Peyer's patch (tissue), 4 donors: ENCODE measurements around the gene CHTF18. TPM values are rescaled to one million over a fixed set of nuclear protein-coding genes. Genes with fewer than 3 reads are reported as not detected.
"Not testable (repeated sequence)": the region's sequence is repeated elsewhere in the genome, so short reads cannot be mapped to it uniquely, and the experiment has no call there.

ENCODE experiments used
- DNase-seq, 3 donors: peaks; one replicate each; pipeline ENCODE4 v3.0.0-alpha.2; 2017 to 2019
- H3K27ac ChIP-seq, 4 donors: fragments of 200-600 bp; sonication (generic); one replicate each; pipeline ENCODE4 v1.5.1; 2016 to 2019
- H3K27me3 ChIP-seq, 2 donors: fragments of 200-600 bp; sonication (generic); one replicate each; pipeline ENCODE4 v1.5.1; 2019
- H3K36me3 ChIP-seq, 3 donors: fragments of 200-600 bp; sonication (generic); one replicate each; pipeline ENCODE4 v1.5.1; 2016 to 2019
- H3K4me1 ChIP-seq, 4 donors: fragments of 200-600 bp; sonication (generic); one replicate each; pipeline ENCODE4 v1.5.1; 2016 to 2019
- H3K4me3 ChIP-seq, 4 donors: fragments of 200-600 bp; sonication (generic); 1 replicate in 3 of 4; 2 replicates in 1 of 4; pipeline ENCODE4 v1.5.1; 2016 to 2019; ENCODE audit warnings: mild to moderate bottlenecking in 1 of 4
- H3K9me3 ChIP-seq, 4 donors: fragments of 200-600 bp; sonication (generic); one replicate each; pipeline ENCODE4 v1.5.1; 2016 to 2019; ENCODE audit warnings: mild to moderate bottlenecking in 1 of 4
- CTCF ChIP-seq, 6 experiments: fragments of 450-650 bp in 4 of 6; fragments of 200-600 bp in 2 of 6; sonication (generic) in 1 of 6; IDR thresholded peaks; one replicate each; pipeline ENCODE4 v1.5.1; 2017 to 2019; ENCODE audit warnings: antibody characterized with exemption in 6 of 6, mild to moderate bottlenecking in 3 of 6, moderate library complexity in 1 of 6
- POLR2A ChIP-seq, 2 donors: fragments of 450-650 bp; IDR thresholded peaks; one replicate each; pipeline ENCODE4 v1.5.1; 2017; ENCODE audit warnings: antibody characterized with exemption in 2 of 2, mild to moderate bottlenecking in 2 of 2, moderate library complexity in 2 of 2
- total RNA-seq, 4 donors: library from RNA; depleted of rRNA; stranded (reverse); fragments of >200 nt; gene quantifications; one replicate each; pipeline ENCODE4 v1.1.0, GENCODE V29; 2016

Gene CHTF18
- total RNA-seq, 4 donors from 2014 or later: 12.1 to 91.6 (median 19.0) TPM

- H3K4me3 ChIP-seq: no peak overlapping the region
- no peak for DNase-seq
- peaks cover 0 to 17% (median 0%) of the 10 kb centered on the region in 4 donors for H3K4me1 ChIP-seq
- no peak overlapping the region for H3K27ac ChIP-seq
- TF ChIP-seq CTCF (IDR thresholded peaks at IDR 0.05): no peak
- no peak for TF ChIP-seq POLR2A (IDR thresholded peaks at IDR 0.05)
- no peaks in the 10 kb centered on the region for H3K36me3 ChIP-seq
- H3K9me3 ChIP-seq: peaks cover 0 to 12% (median 0%) of the 10 kb centered on the region in 4 donors
- H3K27me3 ChIP-seq: no peaks in the 10 kb centered on the region
Measured at GRCh38 chr16:831571-832413, 43.4 kb downstream of the CHTF18 start.

DNA sequence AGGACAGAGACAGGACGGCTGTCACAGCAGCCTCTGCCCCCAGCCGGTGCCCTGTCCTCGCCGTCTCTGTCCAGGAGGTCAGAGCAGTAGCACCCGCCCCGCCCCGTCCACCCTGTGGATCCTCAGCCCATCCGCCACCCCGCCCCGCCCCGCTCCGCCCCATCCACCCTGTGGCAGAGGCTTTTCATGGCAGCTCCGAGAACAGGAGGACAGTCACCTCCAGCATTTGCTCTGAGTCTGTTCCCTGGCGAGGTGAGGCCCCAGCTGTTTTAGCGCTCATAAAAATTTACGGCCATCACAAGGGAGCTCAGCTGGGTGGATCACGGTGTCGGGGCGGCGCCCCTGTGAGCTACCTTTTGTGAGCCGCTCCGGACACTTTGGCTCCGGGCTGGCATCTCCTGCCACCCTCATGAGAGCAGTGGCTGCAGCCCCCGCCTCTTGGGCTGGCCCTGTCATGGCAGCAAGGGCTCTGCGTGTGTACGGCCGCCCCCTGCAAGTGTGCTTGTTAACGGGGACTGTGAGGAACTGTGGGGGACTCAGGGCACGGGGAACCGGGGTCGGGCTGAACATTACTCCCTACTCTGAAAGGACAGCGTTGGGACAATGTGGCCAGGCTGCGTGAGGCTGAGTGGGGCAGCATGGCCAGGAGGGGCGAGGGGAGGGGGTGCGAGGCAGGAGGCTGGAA, 44.4 kb downstream of the CHTF18 start:
- no peak for TF ChIP-seq CTCF (IDR thresholded peaks at IDR 0.05)
- no peak for TF ChIP-seq POLR2A (IDR thresholded peaks at IDR 0.05)
- peak in 1 of 3 donors; percentile 63 for DNase-seq
- Histone ChIP-seq H3K36me3 (no peaks in the 10 kb centered on the region), H3K4me1 (peaks cover 0 to 17% (median 0%) of the 10 kb centered on the region in 4 donors), H3K4me3 (no peak overlapping the region), H3K27ac (no peak overlapping the region), H3K27me3 (no peaks in the 10 kb centered on the region), H3K9me3 (peaks cover 0 to 16% (median 0%) of the 10 kb centered on the region in 4 donors)

DNA sequence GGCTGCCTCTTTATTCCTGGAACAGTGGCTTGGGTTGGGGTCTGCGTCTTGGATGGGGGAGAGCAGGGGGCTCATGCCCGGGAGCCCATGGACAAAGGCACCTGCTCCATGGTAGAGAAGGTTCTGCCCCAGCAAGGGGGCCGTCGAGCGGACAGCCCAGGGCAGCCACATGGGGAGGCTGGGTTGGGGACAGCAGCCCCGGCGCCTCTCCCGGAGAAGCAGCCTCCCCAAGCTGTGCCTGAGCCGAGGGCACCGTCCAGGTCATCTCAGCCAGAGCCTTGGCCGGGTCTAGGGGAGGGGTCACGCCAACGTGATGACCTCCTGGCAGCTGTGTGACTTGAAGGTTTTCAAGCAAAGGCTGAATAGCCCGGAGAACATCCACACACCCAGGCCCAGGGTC, 45.0 kb downstream of the CHTF18 start:
- Histone ChIP-seq H3K27ac (no peak overlapping the region), H3K27me3 (no peaks in the 10 kb centered on the region), H3K9me3 (peaks cover 0 to 16% (median 0%) of the 10 kb centered on the region in 4 donors), H3K4me3 (no peak overlapping the region), H3K4me1 (peaks cover 0 to 17% (median 0%) of the 10 kb centered on the region in 4 donors), H3K36me3 (no peaks in the 10 kb centered on the region)
- DNase-seq: no peak
- TF ChIP-seq CTCF (IDR thresholded peaks at IDR 0.05) (no peak), POLR2A (IDR thresholded peaks at IDR 0.05) (no peak)

DNA sequence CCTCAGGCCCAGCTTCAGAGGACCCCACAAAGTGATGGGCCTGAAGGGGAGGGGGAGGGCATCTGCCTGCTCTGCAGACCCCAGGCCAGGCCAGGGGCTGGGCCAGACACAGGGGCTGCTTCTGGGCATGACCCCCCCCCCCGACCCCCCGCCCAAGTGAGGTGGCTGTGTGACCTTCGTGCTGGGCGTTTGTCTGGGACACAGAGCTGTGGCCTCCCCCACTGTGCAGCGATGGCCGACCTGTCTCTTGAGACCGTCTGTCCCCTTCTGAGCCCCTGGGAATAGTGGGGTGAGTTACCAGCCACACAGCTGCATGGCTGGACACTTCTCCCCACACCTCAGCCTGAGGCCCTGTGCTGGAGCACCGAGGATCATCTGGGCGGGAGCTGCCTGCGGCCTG, 47.0 kb downstream of the CHTF18 start:
- Histone ChIP-seq H3K4me3 (no peak overlapping the region), H3K4me1 (peaks cover 0 to 17% (median 0%) of the 10 kb centered on the region in 4 donors), H3K9me3 (peaks cover 0 to 16% (median 0%) of the 10 kb centered on the region in 4 donors), H3K36me3 (no peaks in the 10 kb centered on the region), H3K27ac (no peak overlapping the region), H3K27me3 (no peaks in the 10 kb centered on the region)
- no peak for DNase-seq
- no peak for TF ChIP-seq CTCF (IDR thresholded peaks at IDR 0.05)

- TF ChIP-seq POLR2A (IDR thresholded peaks at IDR 0.05): no peak
- no peak for TF ChIP-seq CTCF (IDR thresholded peaks at IDR 0.05)
- no peak for DNase-seq
- no peak overlapping the region for H3K27ac ChIP-seq
- H3K9me3 ChIP-seq: peaks cover 0 to 16% (median 0%) of the 10 kb centered on the region in 4 donors
- no peaks in the 10 kb centered on the region for H3K36me3 ChIP-seq
- no peaks in the 10 kb centered on the region for H3K27me3 ChIP-seq
- H3K4me1 ChIP-seq: peaks cover 0 to 17% (median 0%) of the 10 kb centered on the region in 4 donors
- no peak overlapping the region for H3K4me3 ChIP-seq
Measured at GRCh38 chr16:836221-836620, 47.8 kb downstream of the CHTF18 start.

DNA sequence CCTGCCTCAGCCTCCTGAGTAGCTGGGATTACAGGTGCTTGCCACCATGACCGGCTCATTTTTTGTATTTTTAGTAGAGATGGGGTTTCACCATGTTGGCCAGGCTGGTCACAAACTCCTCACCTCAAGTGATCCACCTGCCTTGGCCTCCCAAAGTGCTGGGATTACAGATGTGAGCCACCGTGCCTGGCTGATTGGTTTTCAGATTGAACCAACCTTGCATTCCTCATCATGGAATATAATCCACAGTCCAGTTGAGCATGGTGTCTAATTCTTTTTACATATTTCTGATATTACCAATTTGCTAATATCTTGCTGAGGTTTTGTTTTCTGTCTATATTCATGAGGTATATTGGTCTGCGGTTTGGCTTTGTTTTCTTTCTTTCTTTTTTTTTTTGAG, 48.4 kb downstream of the CHTF18 start:
- H3K9me3 ChIP-seq: peaks cover 0 to 16% (median 0%) of the 10 kb centered on the region in 4 donors
- not testable (repeated sequence) for H3K4me3 ChIP-seq, H3K27me3 ChIP-seq, H3K36me3 ChIP-seq, DNase-seq, H3K27ac ChIP-seq
- H3K4me1 ChIP-seq: peaks cover 0 to 11% (median 0%) of the 10 kb centered on the region in 4 donors
